Activated effector memory CD4-positive, alpha-beta T cell treated with anti-CD3 and anti-CD28 coated beads, Interleukin-2, amount 50 U/mL, for 16 hours (primary cell): ENCODE measurements around the gene NEDD4L.
"Not testable (repeated sequence)": the region's sequence is repeated elsewhere in the genome, so short reads cannot be mapped to it uniquely, and the experiment has no call there.

Source experiments
- DNase-seq: peaks from one replicate; pipeline ENCODE4 v3.0.0-alpha.2; 2020

The NEDD4L gene

GRCh38 chr18:58043491-58044369 is at the start of gene NEDD4L:
TSS of gene NEDD4L (plus strand) at chr18:58044226. CDS start at chr18:58044661, 435 bp downstream.
- DNase-seq = peak; percentile 90

DNA sequence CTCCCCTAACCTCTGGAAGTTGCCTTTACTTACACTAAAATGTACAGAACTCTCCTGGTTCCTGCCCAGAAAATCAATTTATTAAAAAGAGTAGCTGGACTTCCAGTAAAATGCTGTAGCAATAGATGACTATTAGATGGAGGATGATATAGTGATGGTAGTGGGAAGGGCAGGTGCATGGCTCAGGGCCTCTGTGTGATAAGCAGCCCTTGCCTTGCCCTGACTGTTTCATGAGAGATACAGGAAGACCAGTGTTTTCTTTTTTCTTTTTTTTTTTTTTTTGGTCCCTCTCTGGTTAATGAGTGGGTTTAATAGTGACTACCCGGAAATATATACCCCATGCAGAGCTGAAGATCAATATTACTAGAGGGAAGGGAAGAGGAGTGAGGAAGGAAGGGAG is 48.7 kb upstream of the NEDD4L start:
- no peak for DNase-seq

- not testable (repeated sequence) for DNase-seq
These were observed 47.1 kb upstream of the NEDD4L start for GRCh38 chr18:57996894-57997293.

DNA sequence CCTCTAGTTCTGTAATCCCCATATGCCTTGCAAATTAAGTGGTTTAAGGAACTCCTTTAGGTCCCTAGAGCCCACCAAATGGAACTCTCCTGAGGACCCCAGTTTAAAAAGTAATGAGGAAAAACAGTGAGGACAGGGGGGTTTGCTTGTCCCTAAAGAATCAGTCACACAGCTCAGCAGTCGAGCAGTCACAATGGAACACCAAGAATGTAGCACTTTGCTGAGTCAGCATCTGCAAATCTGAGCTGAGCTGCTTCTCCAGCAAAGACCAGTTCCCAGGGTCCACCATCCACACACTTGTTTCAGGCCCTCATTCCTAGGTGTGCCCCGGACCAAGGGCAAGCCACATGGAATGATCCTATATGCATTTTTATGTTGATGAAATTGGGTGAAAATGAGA is 46.2 kb upstream of the NEDD4L start:
- no peak for DNase-seq

GRCh38 chr18:57998461-57998860 is 45.6 kb upstream of the NEDD4L start:
- DNase-seq = no peak

DNA sequence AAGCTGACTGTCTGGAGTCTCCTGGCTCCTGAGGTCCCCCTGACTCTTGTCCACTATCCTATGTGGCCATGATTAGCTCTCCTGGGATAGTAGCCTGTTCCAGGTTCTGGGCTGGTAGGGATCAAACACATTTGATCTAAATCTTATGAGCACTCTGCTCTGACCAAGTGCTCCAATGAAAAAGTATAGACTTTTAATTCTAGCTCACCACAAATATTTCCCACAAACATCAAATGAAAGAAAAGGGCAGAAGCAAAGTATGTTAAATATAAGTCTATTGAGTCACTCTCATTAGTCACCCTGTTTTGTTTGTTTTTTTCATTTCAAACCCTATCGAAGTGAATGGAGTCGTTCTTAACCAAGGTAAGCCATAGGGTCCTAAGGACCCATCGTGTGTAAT is 39.7 kb upstream of the NEDD4L start:
- DNase-seq = no peak

GRCh38 chr18:58005011-58005410 is 39.0 kb upstream of the NEDD4L start:
- no peak for DNase-seq

DNA sequence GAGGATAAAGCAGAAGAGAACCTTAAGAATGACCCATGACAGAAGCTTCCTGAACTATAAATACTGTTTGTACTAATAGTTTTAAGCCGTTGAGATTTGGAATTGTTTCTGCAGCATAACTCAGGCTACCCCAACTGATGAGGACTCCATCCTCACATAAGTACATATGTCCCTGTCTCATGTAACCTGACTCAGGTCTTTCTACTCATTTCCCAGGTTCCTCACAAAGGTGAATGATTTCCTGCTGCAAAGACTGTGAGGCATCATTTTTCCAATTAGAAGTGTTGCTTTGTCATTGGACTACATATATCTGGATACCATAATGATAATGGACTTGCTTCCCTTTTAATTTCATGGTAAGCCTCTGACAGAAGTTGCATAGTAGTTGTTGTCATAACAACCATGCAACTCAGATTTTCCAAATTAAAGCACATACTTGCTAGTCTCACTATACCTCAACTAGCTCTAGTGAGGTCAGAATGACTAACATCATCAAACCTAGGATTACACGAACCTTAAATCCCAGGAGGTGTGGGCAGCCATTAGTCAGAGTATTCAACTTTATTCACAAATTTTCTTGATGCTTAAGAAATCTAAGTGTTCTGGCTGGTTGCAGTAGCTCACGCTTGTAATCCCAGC is 38.0 kb upstream of the NEDD4L start:
- no peak for DNase-seq

- DNase-seq = no peak
These were observed 34.9 kb upstream of the NEDD4L start for GRCh38 chr18:58009166-58009565.

DNA sequence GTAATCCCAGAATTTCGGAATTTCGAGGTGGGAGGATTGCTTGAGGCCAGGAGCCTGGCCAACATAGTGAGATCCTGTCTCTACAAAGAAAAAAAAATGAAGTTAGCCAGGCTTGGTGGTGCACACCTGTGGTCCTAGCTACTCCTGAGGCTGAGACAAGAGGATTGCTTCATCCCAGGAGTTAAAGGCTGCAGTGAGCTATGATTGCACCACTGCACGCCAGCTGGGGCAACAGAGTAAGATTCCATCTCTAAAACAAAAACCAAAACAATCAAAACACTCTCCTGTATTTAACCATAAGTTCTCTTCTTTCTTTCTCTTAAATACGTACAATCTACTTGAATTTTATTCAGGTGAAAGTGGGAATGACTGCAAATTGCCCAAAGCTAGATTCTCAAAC is 33.8 kb upstream of the NEDD4L start:
- no peak for DNase-seq

DNA sequence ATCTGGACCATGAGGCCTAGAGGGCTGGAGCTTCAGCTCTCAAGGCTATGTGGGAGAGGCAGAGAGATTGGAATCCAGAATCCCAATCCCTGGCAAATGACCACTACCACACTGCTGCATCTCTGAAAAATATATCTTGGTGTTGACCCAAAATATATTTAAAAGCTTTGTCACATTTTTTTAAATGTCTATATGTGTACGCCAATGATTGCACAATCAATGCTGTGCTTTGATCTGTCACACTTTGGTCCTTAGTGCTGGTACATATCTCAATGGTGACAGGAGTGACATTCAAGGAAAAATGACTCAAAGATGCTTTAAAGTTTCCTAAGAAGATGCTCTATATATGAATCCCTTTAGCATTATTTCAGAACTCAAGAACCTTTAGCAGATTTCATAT is 31.7 kb upstream of the NEDD4L start:
- no peak for DNase-seq

- DNase-seq = no peak
These were observed 30.5 kb upstream of the NEDD4L start for GRCh38 chr18:58013241-58014211.

DNA sequence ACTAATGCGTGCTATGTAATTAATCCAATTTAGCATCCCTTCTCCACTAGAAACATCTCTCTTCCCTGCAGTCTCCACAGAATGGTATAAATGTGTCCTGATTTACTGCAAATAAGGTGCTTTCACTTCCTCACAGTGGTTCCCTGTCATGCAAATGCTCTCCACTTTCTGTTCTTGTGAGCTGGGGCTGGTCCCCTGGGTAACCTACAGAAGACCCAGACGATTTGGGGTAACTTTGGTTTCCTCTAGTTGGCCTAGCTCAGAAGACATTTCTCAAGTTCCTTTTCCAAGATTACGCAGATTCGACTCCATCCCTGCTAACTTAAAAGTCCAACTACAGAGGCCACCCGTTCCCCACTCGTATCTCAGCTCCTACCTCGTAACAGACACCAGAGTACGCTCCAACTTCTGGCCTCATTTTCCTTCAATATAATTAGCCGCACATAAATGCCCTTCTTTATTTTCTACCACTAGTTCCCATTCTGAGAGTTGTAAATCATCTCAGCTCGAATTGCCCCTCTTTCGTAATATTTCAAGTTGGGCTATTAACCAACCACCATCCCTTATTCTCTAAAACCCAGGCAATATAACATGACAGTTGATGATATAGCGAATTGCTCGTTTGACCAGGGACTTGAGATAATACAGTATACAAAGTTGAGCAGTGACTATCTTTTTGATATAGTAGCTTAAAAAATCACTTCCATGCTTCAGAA is 28.8 kb upstream of the NEDD4L start:
- no peak for DNase-seq

- no peak for DNase-seq
These were observed 26.8 kb upstream of the NEDD4L start for GRCh38 chr18:58017267-58017666.

- DNase-seq = no peak
These were observed 23.4 kb upstream of the NEDD4L start for GRCh38 chr18:58020567-58021107.

DNA sequence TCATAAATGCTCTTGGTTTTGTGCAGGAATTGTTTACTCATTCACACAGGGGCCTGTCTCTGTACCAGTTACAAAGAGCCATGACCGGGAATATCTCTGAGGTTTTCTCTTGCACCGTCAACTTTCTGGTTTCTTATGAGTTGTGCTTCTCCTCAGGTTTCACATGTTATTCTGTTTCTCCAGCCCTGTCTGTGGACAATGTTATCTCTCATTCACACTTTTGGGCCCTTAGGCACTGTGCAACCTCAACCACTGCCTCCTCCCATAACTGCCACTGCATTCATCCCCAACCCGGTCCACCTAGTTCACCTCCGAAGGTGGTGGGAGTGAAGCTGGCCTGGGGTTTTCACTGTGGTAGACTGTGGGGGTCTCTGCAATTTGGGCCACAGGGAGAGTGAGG is 22.5 kb upstream of the NEDD4L start:
- DNase-seq = no peak

DNA sequence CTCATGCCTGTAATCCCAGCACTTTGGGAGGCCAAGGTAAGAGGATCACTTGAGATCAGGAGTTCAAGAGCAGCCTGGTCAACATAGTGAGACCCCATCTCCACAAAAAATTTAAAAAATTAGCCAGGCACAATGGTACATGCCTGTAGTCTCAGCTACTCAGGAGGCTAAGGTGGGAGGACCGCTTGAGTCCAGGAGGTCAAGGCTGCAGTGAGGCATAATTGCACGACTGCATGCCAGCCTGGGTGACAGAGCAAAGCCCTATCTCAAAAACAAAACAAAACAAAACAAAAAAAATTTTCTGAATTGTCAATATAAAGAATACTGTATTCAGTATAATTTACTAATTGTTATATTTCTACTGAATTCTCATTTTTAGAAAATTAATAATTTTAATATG is 20.9 kb upstream of the NEDD4L start:
- no peak for DNase-seq

DNA sequence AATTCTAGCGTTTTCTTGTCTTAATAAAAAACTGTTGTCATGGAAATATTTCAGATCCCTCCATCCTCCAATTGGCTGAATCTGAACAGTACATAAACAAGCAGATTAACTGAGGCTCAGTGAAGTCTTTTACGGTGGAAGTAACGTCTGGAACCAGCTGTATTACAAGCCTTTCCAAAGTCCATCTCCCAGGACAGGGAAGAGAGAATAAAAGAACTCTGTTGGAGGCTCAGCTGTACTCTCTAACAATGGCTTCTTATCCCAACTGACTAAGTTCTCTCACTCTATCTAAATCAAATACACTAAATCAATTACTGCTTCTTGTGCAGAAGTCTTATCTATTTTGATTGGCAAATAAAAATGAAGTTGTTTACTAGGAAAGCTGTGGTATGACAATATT is 19.9 kb upstream of the NEDD4L start:
- no peak for DNase-seq

DNA sequence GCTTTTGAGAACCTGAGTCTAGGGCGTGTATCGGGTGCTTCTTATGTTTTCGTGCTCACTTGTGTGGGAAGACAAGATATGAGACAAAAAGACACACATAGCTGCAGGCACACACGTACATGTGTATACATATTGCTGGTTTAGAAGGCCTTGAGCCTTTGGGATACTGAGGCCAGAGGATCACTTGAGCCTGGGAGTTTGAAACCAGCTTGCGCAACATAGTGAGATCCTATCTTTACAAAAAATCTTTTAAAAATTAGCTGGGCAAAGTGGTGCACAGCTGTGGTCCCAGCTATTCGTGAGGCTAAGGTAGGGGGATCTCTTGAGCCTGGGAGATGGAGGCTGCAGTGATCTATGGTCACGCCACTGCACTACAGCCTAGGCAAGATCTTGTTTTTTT is 18.8 kb upstream of the NEDD4L start:
- no peak for DNase-seq

GRCh38 chr18:58025733-58026132 is 18.3 kb upstream of the NEDD4L start:
- no peak for DNase-seq

GRCh38 chr18:58026395-58026794 is 17.6 kb upstream of the NEDD4L start:
- no peak for DNase-seq

DNA sequence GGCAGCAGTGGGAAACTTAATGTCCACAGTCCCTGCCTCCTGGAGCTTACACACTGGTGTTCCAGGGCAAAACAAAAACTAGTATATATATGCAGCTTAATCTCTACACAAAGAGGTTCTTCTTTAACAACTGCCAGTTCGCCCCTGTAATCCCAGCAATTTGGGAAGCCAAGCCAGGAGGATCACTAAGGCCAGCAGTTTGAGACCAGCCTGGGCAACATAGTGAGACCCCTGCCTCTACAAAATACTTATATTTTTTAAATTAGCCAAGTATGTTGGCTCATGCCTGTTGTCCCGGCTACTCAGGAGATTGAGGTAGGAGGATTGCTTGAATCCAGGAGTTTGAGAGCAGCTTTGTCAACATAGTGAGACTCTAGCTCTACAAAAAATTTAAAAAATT is 17.2 kb upstream of the NEDD4L start:
- DNase-seq = no peak
